Left ventricle myocardium inferior (tissue), 1 donor: ENCODE results near the gene NLRP12. TPM values are rescaled to one million over a fixed set of nuclear protein-coding genes. Genes with fewer than 3 reads are reported as not detected.
A peak's percentile ranks its signal among the peaks of the same experiment; 100 is the strongest.

ENCODE experiments used
- DNase-seq: peaks from one replicate; pipeline ENCODE4 v3.0.0-alpha.2; 2020
- H3K27ac ChIP-seq: fragments of 200-600 bp; replicated peaks from 2 replicates; pipeline ENCODE4 v1.8.0; 2021
- H3K27me3 ChIP-seq: fragments of 200-600 bp; 2 replicates; pipeline ENCODE4 v1.8.0; 2021; ENCODE audit warnings: low read depth
- H3K36me3 ChIP-seq: fragments of 200-600 bp; 2 replicates; pipeline ENCODE4 v1.8.0; 2021
- H3K4me1 ChIP-seq: fragments of 200-600 bp; 2 replicates; pipeline ENCODE4 v1.8.0; 2021
- H3K4me3 ChIP-seq: fragments of 200-600 bp; 2 replicates; pipeline ENCODE4 v1.8.0; 2021; ENCODE audit warnings: mild to moderate bottlenecking, moderate library complexity
- H3K9me3 ChIP-seq: fragments of 200-600 bp; replicated peaks from 2 replicates; pipeline ENCODE4 v1.8.0; 2021
- intact Hi-C: fragments of 100-400 bp; cut with micrococcal nuclease; formaldehyde crosslinking; loops from one replicate; pipeline ENCODE4 v1.11.0; 2022
- total RNA-seq: library from RNA; stranded (reverse); fragmentation: NEBNext Ultra II Directional; extraction: Animal tissue kit (Norgen Biotek cat#: 25700); gene quantifications from one replicate; pipeline ENCODE4 v1.2.1, GENCODE V29; 2021
- TF ChIP-seq, protein P1 (sequence below): fragments of 200-600 bp; IDR thresholded peaks from 2 replicates; pipeline ENCODE4 v1.8.0; 2021; ENCODE audit warnings: antibody characterized with exemption, mild to moderate bottlenecking, borderline replicate concordance
- donor health status: DM: no; HTN: yes; CAD: no; lungs with severe emphysema.

Gene NLRP12
- total RNA-seq, 1 donor from 2014 or later = 0.22 TPM

DNA sequence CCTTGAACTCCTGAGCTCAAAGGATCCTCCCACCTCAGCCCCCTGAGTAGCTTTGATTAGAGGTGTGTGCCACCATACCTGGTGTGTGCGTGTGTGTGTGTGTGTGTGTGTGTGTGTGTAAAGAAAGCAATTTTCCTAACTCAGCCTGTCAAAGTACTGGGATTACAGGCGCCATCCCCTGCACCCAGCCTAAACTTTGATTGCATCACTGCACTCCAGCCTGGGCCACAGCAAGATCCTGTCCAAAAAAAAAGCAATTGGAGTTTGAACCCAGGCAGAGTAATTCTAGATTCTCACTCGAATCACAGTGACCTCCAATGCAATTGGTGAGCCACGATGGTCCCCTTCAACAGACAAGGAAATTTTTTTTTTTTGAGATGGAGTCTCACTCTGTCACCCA, 29.1 kb downstream of the NLRP12 start:
- no peaks in the 10 kb centered on the region for H3K4me1 ChIP-seq
- DNase-seq = no peak
- TF ChIP-seq, protein P1, sequence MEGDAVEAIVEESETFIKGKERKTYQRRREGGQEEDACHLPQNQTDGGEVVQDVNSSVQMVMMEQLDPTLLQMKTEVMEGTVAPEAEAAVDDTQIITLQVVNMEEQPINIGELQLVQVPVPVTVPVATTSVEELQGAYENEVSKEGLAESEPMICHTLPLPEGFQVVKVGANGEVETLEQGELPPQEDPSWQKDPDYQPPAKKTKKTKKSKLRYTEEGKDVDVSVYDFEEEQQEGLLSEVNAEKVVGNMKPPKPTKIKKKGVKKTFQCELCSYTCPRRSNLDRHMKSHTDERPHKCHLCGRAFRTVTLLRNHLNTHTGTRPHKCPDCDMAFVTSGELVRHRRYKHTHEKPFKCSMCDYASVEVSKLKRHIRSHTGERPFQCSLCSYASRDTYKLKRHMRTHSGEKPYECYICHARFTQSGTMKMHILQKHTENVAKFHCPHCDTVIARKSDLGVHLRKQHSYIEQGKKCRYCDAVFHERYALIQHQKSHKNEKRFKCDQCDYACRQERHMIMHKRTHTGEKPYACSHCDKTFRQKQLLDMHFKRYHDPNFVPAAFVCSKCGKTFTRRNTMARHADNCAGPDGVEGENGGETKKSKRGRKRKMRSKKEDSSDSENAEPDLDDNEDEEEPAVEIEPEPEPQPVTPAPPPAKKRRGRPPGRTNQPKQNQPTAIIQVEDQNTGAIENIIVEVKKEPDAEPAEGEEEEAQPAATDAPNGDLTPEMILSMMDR = no peak
- intact Hi-C loops = no loop called here
- H3K4me3 ChIP-seq = no peak overlapping the region
- H3K9me3 ChIP-seq = no peaks in the 10 kb centered on the region
- no peak overlapping the region for H3K27ac ChIP-seq
- H3K27me3 ChIP-seq = peaks cover 11% of the 10 kb centered on the region
- no peaks in the 10 kb centered on the region for H3K36me3 ChIP-seq

DNA sequence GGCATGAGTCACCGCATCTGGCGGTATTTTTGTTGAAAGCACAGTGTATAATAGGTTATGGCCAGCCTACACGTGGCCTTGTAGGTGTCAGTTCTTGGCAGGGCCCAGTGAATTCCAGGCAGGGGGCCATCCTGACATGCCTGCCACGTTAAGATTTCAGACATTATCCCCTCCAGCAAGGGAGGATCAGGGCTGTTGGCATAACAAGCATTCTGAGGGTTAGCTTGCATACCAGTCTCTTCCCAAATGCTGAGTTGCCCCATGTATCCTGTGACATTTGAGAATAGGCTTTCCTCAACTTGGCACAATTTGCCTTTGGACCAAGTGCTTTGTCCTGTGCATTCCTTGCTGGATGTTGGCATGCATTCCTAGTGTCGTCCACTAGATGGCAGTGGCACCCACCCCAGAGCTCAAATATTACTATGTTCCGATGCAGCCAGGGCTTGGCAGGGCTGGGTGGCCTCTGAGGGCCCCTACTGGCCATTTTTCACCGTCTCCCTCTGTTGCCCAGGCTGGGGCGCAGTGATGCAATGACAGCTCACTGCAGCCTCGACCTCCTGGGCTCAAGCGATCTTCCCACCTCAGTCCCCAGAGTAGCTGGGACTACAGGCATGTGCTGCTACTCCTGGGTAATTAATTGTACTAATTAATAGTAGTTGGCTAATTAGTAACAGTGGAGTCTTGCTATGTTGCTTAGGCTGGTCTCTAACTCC, 31.2 kb downstream of the NLRP12 start:
- peak; percentile 81 for DNase-seq
- TF ChIP-seq, protein P1 = peak; percentile 99
- intact Hi-C loops = no loop called here
- no peaks in the 10 kb centered on the region for H3K9me3 ChIP-seq
- no peaks in the 10 kb centered on the region for H3K36me3 ChIP-seq
- H3K4me1 ChIP-seq = no peaks in the 10 kb centered on the region
- H3K27ac ChIP-seq = no peak overlapping the region
- H3K27me3 ChIP-seq = peaks cover 10% of the 10 kb centered on the region
- no peak overlapping the region for H3K4me3 ChIP-seq

DNA sequence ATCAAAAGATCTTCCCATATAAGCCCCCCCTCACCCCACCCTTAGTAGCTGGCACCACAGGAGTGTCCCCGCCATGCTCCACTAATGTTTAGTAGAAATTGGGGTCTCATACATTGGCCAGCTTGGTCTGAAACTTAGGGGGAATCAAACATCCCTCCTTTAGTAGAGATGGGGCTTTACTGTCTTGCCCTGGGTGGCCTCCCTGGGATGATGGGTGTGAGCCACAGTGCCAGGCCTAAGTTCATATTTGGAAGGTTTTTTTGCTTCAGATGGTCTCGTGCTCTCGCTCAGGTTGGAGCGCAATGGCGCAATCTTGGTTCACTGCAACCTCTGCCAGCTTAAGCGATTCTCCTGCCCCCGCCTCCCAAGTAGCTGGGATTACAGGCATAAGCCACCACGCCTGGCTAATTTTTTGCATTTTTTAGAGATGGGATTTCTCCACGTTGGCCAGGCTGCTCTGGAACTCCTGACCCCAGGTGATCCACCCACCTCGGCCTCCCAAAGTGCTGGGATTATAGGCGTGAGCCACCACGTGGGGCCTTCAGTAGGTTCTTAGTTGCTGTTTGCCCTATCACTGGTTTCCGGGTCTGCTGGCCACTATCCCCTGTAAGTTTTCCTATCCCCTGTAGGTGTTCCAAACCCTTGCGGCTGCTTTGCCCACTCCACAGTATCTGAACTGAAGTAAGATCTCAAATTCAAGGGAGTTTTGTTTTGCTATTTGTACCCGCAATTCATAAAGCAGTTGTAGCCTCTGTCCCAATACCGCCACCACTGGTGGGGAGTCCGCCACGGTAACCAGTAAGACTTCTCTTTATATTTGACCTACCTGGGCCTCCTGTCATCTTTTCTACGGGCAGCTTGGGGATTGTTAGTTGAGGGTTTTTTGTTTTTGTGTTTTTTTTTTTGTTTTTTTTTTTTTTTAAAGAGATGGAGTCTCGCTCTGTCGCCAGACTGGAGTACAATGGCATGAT, 34.1 kb downstream of the NLRP12 start:
- intact Hi-C loops = no loop called here
- Histone ChIP-seq H3K9me3 (no peaks in the 10 kb centered on the region), H3K4me3 (no peak overlapping the region), H3K27me3 (peaks cover 20% of the 10 kb centered on the region), H3K4me1 (no peaks in the 10 kb centered on the region), H3K27ac (no peak overlapping the region), H3K36me3 (no peaks in the 10 kb centered on the region)
- TF ChIP-seq, protein P1 = no peak
- no peak for DNase-seq

DNA sequence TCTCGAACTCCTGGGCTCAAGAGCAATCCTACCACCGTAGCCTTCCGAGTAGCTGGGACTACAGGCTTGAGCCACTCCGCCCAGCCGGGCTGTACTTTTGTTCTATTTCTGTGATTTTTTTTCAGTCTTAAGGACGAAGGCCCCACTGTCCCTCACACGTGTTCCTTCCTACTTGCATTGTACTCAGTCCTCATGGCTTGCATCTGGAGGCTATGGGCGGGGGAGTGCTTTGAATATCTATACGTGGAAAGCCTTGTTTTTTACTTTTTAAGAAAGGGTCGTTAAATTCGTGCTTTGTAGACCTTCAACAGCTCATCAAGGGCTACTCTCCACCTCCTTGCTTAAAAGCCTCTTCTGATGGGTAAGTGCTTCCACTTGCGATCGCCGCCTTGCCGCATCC, 36.8 kb downstream of the NLRP12 start:
- Histone ChIP-seq H3K4me1 (no peaks in the 10 kb centered on the region), H3K9me3 (no peaks in the 10 kb centered on the region), H3K36me3 (no peaks in the 10 kb centered on the region), H3K27ac (no peak overlapping the region), H3K4me3 (no peak overlapping the region), H3K27me3 (peaks cover 20% of the 10 kb centered on the region)
- TF ChIP-seq, protein P1 = no peak
- intact Hi-C loops = no loop called here
- no peak for DNase-seq

DNA sequence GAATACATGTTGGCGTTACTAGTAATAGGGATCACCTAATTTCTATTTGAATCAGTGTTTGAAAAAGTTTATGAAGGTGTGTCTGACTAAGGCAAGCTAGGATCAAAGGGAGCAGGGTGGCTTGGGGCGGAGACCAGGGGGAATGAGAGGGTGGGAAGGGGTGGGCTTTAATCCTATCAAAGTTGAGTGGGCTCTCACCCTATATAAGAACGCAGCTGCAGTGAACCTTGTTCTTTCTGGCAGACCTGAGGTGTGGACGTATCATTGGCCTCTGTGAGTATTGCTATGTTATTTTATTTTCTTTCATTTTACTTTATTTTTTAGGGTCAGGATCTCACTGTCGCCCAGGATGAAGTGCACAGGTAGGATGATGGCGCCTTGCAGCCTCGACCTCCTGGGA, 37.4 kb downstream of the NLRP12 start:
- Histone ChIP-seq H3K27ac (no peak overlapping the region), H3K27me3 (peaks cover 20% of the 10 kb centered on the region), H3K36me3 (no peaks in the 10 kb centered on the region), H3K4me3 (no peak overlapping the region), H3K4me1 (no peaks in the 10 kb centered on the region), H3K9me3 (no peaks in the 10 kb centered on the region)
- DNase-seq = no peak
- TF ChIP-seq, protein P1 = no peak
- intact Hi-C loops = no loop called here
